OCI-LY3 (cell line): ENCODE measurements around the gene MAN2A1.

Experiments used
- H2AFZ ChIP-seq: fragments of 200-600, 300-600 bp; shearing (Covaris generic); 2 replicates; pipeline ENCODE4 v1.6.0; 2014; ENCODE audit warnings: antibody characterized with exemption, low read depth, low read length
- H3K27ac ChIP-seq: fragments of 200-600, 300-600 bp; sonication (generic); 2 replicates; pipeline ENCODE4 v1.5.1; 2014; ENCODE audit warnings: mild to moderate bottlenecking, low read length, moderate library complexity, mixed read lengths
- H3K27me3 ChIP-seq: fragments of 200-600, 300-600 bp; sonication (generic); 2 replicates; pipeline ENCODE4 v1.6.1; 2014; ENCODE audit warnings: low read depth, low read length, mixed read lengths
- H3K36me3 ChIP-seq: fragments of 200-600, 300-600 bp; sonication (generic); replicated peaks from 2 replicates; pipeline ENCODE3; 2014; ENCODE audit warnings: low read depth, low read length, mixed read lengths
- H3K4me1 ChIP-seq: fragments of 300-600, 200-600 bp; sonication (generic); 2 replicates; pipeline ENCODE4 v1.6.1; 2014; ENCODE audit warnings: low read length, mixed read lengths
- H3K4me2 ChIP-seq: fragments of 200-600, 300-600 bp; sonication (generic); 2 replicates; pipeline ENCODE4 v1.6.1; 2014; ENCODE audit warnings: low read length, mixed read lengths
- H3K4me3 ChIP-seq: fragments of 300-600, 200-600 bp; sonication (generic); 2 replicates; pipeline ENCODE4 v1.5.1; 2014; ENCODE audit warnings: antibody characterized with exemption, mild to moderate bottlenecking, low read length, moderate library complexity
- H3K79me2 ChIP-seq: fragments of 300-600, 200-600 bp; shearing (Covaris generic); 2 replicates; pipeline ENCODE4 v1.6.1; 2014; ENCODE audit warnings: mild to moderate bottlenecking, low read length, mixed read lengths
- H3K9ac ChIP-seq: fragments of 300-600, 200-600 bp; shearing (Covaris generic); 2 replicates; pipeline ENCODE4 v1.6.0; 2014; ENCODE audit warnings: mild to moderate bottlenecking, low read length, moderate library complexity
- H3K9me3 ChIP-seq: fragments of 200-600, 300-600 bp; shearing (Covaris generic); 2 replicates; pipeline ENCODE4 v1.6.1; 2014; ENCODE audit warnings: low read length, mixed read lengths; ENCODE audit not compliant: insufficient read depth
- H4K20me1 ChIP-seq: fragments of 200-600, 300-600 bp; sonication (generic); 2 replicates; pipeline ENCODE4 v1.6.1; 2016; ENCODE audit warnings: low read length, mixed read lengths; ENCODE audit not compliant: insufficient read depth
- CTCF ChIP-seq: fragments of 200-600, 300-600 bp; sonication (generic); IDR thresholded peaks from 2 replicates; pipeline ENCODE4 v1.5.1; 2014; ENCODE audit warnings: antibody characterized with exemption, low read length, low read depth
- EZH2phosphoT487 ChIP-seq: fragments of 200-600 bp; shearing (Covaris generic); IDR thresholded peaks from 2 replicates; pipeline ENCODE4 v1.6.1; 2018; ENCODE audit warnings: antibody characterized with exemption, mixed run types, low read depth

Gene MAN2A1

GRCh38 chr5:109833946-109834345 is 144.2 kb downstream of the MAN2A1 start:
- H3K9ac ChIP-seq, result no peak overlapping the region
- H3K79me2 ChIP-seq, result no peaks in the 10 kb centered on the region
- TF ChIP-seq CTCF, result no peak
- TF ChIP-seq EZH2phosphoT487, result no peak
- no peaks in the 10 kb centered on the region for H3K27me3 ChIP-seq
- no peaks in the 10 kb centered on the region for H4K20me1 ChIP-seq
- no peak overlapping the region for H3K4me2 ChIP-seq
- no peaks in the 10 kb centered on the region for H3K4me1 ChIP-seq
- no peak overlapping the region for H3K4me3 ChIP-seq
- H3K9me3 ChIP-seq, result no peaks in the 10 kb centered on the region
- H2AFZ ChIP-seq, result no peak overlapping the region
- peaks cover 15% of the 10 kb centered on the region for H3K36me3 ChIP-seq
- no peak overlapping the region for H3K27ac ChIP-seq

- Histone ChIP-seq H3K4me1 (no peaks in the 10 kb centered on the region), H3K36me3 (peaks cover 14% of the 10 kb centered on the region), H3K9me3 (no peaks in the 10 kb centered on the region), H3K9ac (no peak overlapping the region), H3K27ac (no peak overlapping the region), H4K20me1 (no peaks in the 10 kb centered on the region), H3K4me3 (no peak overlapping the region), H3K27me3 (no peaks in the 10 kb centered on the region), H2AFZ (no peak overlapping the region), H3K4me2 (no peak overlapping the region), H3K79me2 (no peaks in the 10 kb centered on the region)
- TF ChIP-seq EZH2phosphoT487 (no peak), CTCF (no peak)
Measured at GRCh38 chr5:109836280-109836679, 146.6 kb downstream of the MAN2A1 start.

GRCh38 chr5:109837231-109837861 is 147.6 kb downstream of the MAN2A1 start:
- Histone ChIP-seq H3K9ac (no peak overlapping the region), H3K4me2 (no peak overlapping the region), H3K36me3 (peaks cover 13% of the 10 kb centered on the region), H3K79me2 (no peaks in the 10 kb centered on the region), H4K20me1 (no peaks in the 10 kb centered on the region), H3K27me3 (no peaks in the 10 kb centered on the region), H2AFZ (no peak overlapping the region), H3K4me3 (no peak overlapping the region), H3K27ac (no peak overlapping the region), H3K9me3 (no peaks in the 10 kb centered on the region), H3K4me1 (no peaks in the 10 kb centered on the region)
- no peak for TF ChIP-seq CTCF
- TF ChIP-seq EZH2phosphoT487, result no peak

- no peak for TF ChIP-seq CTCF
- H2AFZ ChIP-seq, result no peak overlapping the region
- H3K27ac ChIP-seq, result no peak overlapping the region
- no peaks in the 10 kb centered on the region for H4K20me1 ChIP-seq
- no peaks in the 10 kb centered on the region for H3K4me1 ChIP-seq
- H3K79me2 ChIP-seq, result no peaks in the 10 kb centered on the region
- peaks cover 13% of the 10 kb centered on the region for H3K36me3 ChIP-seq
- H3K4me3 ChIP-seq, result no peak overlapping the region
- no peaks in the 10 kb centered on the region for H3K9me3 ChIP-seq
- H3K4me2 ChIP-seq, result no peak overlapping the region
- H3K27me3 ChIP-seq, result no peaks in the 10 kb centered on the region
- H3K9ac ChIP-seq, result no peak overlapping the region
Measured at GRCh38 chr5:109838157-109838556, 148.4 kb downstream of the MAN2A1 start.
